GM19240 (cell line): ENCODE data around the gene DDRGK1.
"Not testable (repeated sequence)": the region's sequence is repeated elsewhere in the genome, so short reads cannot be mapped to it uniquely, and the experiment has no call there.

Source experiments
- DNase-seq: peaks from one replicate; pipeline ENCODE4 v3.0.0; 2011; ENCODE audit warnings: low spot score; ENCODE audit not compliant: insufficient read length

The DDRGK1 gene

GRCh38 chr20:3165473-3166337 lies 38.8 kb downstream of the DDRGK1 start:
- no peak for DNase-seq

- DNase-seq, result no peak
Measured at GRCh38 chr20:3164763-3165410, 39.6 kb downstream of the DDRGK1 start.

GRCh38 chr20:3164043-3164762 lies 40.3 kb downstream of the DDRGK1 start:
- no peak for DNase-seq

GRCh38 chr20:3163099-3164042 lies 41.1 kb downstream of the DDRGK1 start:
- DNase-seq, result no peak

- DNase-seq, result no peak
Measured at GRCh38 chr20:3162080-3162611, 42.3 kb downstream of the DDRGK1 start.

- no peak for DNase-seq
Measured at GRCh38 chr20:3161316-3162079, 43.0 kb downstream of the DDRGK1 start.

- no peak for DNase-seq
Measured at GRCh38 chr20:3160418-3160817, 44.1 kb downstream of the DDRGK1 start.

- no peak for DNase-seq
Measured at GRCh38 chr20:3158968-3159431, 45.5 kb downstream of the DDRGK1 start.

- DNase-seq, result no peak
Measured at GRCh38 chr20:3157817-3158216, 46.7 kb downstream of the DDRGK1 start.

GRCh38 chr20:3156811-3157619 lies 47.5 kb downstream of the DDRGK1 start:
- no peak for DNase-seq

GRCh38 chr20:3152057-3152644 lies 52.3 kb downstream of the DDRGK1 start:
- not testable (repeated sequence) for DNase-seq

- no peak for DNase-seq
Measured at GRCh38 chr20:3150908-3151307, 53.6 kb downstream of the DDRGK1 start.

- no peak for DNase-seq
Measured at GRCh38 chr20:3146732-3147341, 57.6 kb downstream of the DDRGK1 start.

- DNase-seq, result no peak
Measured at GRCh38 chr20:3141757-3142156, 62.7 kb downstream of the DDRGK1 start.
